NCI-H748 treated with DMSO at 0.1 percent for 48 hours (cell line): ENCODE measurements around the gene ZBTB45.
A peak's percentile ranks its signal among the peaks of the same experiment; 100 is the strongest.
"Not testable (repeated sequence)": the region's sequence is repeated elsewhere in the genome, so short reads cannot be mapped to it uniquely, and the experiment has no call there.

Experiments used
- DNase-seq: peaks from one replicate; lab custom pipeline; 2025; lab: John Stamatoyannopoulos, UW

The ZBTB45 gene

GRCh38 chr19:58474997-58475713 lies 44.5 kb downstream of the ZBTB45 start:
- DNase-seq: no peak

- no peak for DNase-seq
Observed at GRCh38 chr19:58474291-58474996, 45.2 kb downstream of the ZBTB45 start.

- no peak for DNase-seq
Observed at GRCh38 chr19:58473775-58474174, 45.8 kb downstream of the ZBTB45 start.

DNA sequence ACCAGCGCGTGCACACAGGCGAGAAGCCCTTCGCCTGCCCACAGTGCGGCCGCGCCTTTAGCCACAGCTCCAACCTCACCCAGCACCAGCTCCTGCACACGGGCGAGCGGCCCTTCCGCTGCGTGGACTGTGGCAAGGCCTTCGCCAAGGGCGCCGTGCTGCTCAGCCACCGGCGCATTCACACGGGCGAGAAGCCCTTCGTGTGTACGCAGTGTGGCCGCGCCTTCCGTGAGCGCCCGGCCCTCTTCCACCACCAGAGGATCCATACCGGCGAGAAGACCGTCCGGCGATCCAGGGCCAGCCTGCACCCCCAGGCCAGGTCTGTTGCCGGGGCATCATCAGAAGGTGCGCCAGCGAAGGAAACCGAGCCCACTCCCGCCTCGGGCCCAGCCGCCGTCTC lies 47.9 kb downstream of the ZBTB45 start:
- no peak for DNase-seq

DNA sequence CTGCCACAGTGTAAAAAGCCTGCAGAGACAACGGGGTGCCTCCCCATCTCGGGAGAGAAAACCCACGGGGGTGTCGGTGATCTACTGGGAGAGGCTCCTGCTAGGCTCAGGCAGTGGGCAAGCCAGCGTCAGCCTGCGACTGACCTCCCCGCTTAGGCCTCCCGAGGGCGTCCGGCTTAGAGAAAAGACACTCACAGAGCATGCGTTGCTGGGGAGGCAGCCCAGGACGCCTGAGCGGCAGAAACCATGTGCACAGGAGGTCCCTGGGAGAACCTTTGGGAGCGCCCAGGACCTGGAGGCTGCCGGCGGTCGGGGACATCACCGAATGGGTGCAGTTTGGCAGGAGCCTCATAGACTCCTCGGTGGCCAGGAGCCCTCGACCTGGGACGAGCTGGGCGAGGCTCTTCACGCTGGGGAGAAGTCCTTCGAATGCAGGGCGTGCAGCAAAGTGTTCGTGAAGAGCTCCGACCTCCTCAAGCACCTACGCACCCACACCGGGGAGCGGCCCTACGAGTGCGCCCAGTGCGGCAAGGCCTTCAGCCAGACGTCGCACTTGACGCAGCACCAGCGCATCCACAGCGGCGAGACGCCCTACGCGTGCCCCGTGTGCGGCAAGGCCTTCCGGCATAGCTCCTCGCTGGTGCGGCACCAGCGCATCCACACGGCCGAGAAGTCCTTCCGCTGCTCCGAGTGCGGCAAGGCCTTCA lies 48.6 kb downstream of the ZBTB45 start:
- not testable (repeated sequence) for DNase-seq

- DNase-seq: no peak
Observed at GRCh38 chr19:58469241-58470013, 50.2 kb downstream of the ZBTB45 start.

GRCh38 chr19:58468216-58468839 lies 51.3 kb downstream of the ZBTB45 start:
- no peak for DNase-seq

GRCh38 chr19:58466760-58467589 lies 52.6 kb downstream of the ZBTB45 start, which contains the start of gene ZNF324:
TSS of gene ZNF324 (plus strand) at chr19:58467080. CDS start at chr19:58469186, 2,106 bp downstream.
- peak; percentile 95 for DNase-seq

DNA sequence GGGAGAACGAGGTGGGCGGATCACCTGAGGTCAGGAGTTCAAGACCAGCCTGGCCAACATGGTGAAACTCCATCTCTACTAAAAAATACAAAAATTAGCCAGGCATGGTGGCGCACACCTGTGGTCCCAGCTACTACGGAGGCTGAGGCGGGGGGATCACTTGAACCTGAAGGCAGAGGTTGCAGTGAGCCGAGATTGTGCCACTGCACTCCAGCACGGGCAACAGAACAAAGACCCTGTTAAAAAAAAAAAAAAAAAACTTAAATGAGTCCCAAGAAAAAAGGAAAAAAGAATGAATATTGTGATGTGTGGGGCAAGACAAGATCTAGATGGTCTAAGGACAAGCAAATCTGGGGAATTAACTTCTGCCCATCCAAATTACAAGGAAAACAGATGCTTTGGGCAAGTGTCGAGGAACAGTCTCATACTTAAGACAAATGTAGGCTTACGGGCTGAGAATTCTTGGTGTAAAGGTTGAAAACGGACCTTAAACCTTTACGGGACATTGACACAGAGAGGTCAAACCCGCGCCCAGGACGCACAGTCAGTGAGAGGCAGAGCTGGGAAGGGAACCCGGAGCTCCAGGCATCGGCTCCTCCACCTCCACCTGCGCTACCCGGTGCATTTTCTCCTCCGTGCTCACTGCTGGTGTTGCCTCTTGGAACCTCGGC lies 53.4 kb downstream of the ZBTB45 start:
- DNase-seq: no peak
